NT2/D1 (cell line): ENCODE data around the gene TRIM14.

Experiments used
- SUZ12 ChIP-seq: IDR thresholded peaks from 2 replicates; pipeline ENCODE4 v1.6.1; 2011; ENCODE audit not compliant: insufficient read length, insufficient read depth; ENCODE audit errors: extremely low read depth
- YY1 ChIP-seq: IDR thresholded peaks from 2 replicates; pipeline ENCODE4 v1.6.1; 2011; ENCODE audit not compliant: insufficient read length, insufficient read depth

DNA sequence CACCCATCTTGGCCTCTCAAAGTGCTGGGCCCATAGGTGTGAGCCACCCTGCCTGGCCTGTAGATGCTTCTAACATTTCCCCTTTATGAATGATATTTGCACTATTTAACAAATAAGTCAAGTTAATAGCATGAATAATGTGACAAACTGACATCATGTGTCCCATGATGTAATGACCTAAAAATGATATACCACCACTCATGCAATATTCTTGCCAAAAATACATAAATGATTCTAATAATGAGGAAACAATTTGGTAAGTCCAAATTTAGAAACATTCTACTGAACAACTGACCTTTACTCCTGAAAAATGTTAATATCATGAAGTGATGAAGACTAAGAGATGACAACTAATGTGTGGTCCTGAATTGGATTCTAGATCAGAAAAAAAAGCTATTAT lies 33.5 kb upstream of the TRIM14 start:
- no peak for TF ChIP-seq YY1
- TF ChIP-seq SUZ12, result no peak
